Stimulated activated naive CD4-positive, alpha-beta T cell (primary cell): ENCODE measurements around the gene HS3ST5.

ENCODE experiments used
- DNase-seq, 6 experiments: peaks; one replicate each; lab custom pipeline; 2025; lab: John Stamatoyannopoulos, UW

The HS3ST5 gene

GRCh38 chr6:114195027-114195365 is 147.8 kb downstream of the HS3ST5 start:
- no peak for DNase-seq

DNA sequence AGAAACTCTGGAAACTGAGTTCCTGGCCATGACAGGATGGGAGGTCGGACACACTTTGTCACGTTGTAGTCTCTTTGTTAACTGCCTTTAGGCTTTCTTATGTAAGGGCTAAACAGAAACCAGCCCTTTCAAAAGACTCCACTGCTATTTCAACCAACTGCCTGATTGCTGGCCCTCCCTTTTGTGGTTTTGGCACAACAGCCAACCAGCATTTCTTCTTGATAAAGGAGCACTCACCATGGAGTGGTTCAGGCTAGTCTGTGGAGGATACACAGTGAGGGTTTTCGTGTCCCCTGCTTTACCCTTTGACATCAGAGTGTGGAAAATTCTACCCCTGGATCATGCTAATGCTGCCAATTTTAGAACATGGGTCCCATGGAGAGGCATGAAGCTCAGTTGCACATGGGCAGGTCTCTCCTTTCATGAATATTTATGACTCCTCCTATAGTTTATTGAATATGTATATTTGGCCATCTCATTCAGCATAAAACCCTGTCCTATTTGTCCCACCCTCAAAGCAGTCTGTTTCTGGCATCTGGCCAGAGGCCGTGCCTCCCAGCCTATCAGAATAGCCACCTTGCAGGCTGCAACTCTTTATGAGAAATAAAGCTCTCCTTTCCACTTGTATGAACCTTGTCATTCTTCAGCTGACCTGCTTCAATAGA is 148.3 kb downstream of the HS3ST5 start:
- DNase-seq = no peak

DNA sequence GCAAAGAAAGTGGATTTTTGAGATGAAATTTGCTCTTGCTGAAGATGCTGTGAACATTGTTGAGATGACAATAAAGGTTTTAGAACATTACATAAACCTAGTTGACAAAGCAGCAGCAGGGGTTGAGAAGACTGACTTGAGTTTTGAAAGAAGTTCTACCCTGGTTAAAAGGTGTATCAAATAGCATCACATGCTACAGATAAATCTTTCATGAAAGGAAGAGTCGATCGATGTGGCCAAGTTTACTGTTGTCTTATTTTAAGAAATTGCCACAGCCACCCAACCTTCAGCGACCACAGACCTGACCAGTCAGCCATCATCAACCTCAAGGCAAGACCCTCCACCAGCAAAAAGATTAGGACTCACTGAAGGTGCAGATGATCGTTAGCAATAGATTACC is 155.3 kb downstream of the HS3ST5 start:
- DNase-seq = no peak

GRCh38 chr6:114181664-114182063 is 161.2 kb downstream of the HS3ST5 start:
- no peak for DNase-seq

DNA sequence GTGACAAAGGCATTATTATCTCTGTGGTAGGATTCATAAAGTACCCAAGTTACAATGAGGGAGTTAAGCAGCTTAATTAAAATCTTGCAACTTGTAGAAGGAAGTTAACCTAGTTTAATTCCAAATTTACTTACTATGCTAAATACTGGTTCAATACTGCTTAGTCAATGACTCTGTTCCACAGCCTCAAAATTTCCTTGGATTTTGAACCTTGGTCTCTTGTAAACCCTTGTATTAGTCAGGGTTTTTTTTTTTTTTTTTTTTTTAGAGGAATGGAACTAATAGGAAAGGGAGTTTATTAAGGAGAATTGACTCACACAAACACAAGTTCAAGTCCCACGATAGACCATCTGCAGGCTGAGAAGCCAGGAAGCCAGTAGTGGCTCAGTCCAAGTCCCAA is 163.4 kb downstream of the HS3ST5 start:
- no peak for DNase-seq

- no peak for DNase-seq
Measured at GRCh38 chr6:114176726-114177125, 166.1 kb downstream of the HS3ST5 start.

GRCh38 chr6:114172576-114173260 is 170.1 kb downstream of the HS3ST5 start:
- DNase-seq = no peak

- no peak for DNase-seq
Measured at GRCh38 chr6:114171473-114171872, 171.3 kb downstream of the HS3ST5 start.

- no peak for DNase-seq
Measured at GRCh38 chr6:114170958-114171387, 171.8 kb downstream of the HS3ST5 start.

DNA sequence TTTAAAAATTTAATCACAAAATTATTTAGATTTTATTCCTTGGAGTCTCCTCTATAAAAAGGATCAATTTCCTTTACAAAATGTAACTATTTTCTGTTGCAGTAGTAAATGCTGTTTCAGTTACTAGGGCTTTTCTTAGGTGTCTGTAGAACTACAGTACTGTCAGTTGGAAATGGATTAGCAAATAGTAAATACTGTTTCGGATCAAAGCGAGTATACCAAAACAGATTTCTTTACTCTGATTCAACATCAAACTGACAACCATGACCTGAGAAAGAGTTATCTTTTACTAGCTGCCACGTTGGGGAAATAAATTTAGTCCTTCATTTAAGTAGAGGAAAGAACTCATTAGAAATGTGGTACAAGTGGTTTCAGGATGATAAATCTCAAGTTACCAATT is 172.5 kb downstream of the HS3ST5 start:
- DNase-seq = no peak

GRCh38 chr6:114169763-114170162 is 173.1 kb downstream of the HS3ST5 start:
- DNase-seq = no peak

DNA sequence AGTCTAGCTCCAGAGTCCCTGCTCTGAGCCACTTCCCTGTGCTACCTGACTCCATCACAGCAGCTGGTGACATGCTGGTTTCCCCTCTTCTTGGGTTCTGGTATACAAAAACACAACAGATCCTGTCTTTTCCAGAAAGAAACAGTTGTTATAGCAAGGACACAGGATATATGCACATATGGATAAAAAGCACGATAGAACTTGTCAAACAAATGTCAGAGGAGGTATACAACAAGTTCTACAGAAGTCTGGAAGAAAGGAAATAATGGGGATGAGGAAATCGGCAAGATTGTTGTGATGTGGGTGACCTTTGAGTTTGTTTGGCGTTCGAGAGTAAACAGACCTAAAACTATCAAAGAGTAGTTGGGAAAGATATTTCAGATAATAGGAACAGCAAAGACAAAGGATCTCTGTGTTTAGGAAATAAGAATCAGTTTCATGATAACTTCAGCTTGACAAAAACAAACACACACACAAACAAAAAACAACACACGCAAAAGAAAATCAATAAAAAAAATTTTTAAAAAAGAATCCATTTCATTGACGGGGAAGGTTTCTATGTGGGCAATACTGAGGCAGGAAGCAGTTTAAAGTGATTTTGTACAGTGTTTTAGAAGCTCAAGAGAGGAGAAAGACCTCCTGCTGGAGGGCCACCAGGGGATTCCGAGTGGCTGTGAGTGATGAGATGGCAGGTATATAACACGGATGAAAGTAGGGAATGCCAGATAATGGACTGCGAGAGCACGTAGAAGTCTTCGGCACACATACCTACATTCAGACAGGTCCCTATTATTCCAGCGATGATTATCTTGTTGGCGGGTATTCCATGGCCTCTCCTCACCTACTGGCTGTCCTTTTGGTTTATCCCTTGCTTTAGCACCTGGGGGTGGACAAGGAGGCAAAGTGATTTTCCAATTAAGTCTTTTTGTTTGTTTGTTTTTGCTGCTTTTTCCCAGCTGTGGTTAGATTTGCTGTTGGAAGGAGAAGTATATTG is 174.9 kb downstream of the HS3ST5 start:
- DNase-seq = no peak

GRCh38 chr6:114164207-114164606 is 178.6 kb downstream of the HS3ST5 start:
- no peak for DNase-seq

- DNase-seq = no peak
Measured at GRCh38 chr6:114162691-114163347, 180.0 kb downstream of the HS3ST5 start.

GRCh38 chr6:114160881-114161280 is 181.9 kb downstream of the HS3ST5 start:
- no peak for DNase-seq

GRCh38 chr6:114159727-114160126 is 183.1 kb downstream of the HS3ST5 start:
- no peak for DNase-seq

DNA sequence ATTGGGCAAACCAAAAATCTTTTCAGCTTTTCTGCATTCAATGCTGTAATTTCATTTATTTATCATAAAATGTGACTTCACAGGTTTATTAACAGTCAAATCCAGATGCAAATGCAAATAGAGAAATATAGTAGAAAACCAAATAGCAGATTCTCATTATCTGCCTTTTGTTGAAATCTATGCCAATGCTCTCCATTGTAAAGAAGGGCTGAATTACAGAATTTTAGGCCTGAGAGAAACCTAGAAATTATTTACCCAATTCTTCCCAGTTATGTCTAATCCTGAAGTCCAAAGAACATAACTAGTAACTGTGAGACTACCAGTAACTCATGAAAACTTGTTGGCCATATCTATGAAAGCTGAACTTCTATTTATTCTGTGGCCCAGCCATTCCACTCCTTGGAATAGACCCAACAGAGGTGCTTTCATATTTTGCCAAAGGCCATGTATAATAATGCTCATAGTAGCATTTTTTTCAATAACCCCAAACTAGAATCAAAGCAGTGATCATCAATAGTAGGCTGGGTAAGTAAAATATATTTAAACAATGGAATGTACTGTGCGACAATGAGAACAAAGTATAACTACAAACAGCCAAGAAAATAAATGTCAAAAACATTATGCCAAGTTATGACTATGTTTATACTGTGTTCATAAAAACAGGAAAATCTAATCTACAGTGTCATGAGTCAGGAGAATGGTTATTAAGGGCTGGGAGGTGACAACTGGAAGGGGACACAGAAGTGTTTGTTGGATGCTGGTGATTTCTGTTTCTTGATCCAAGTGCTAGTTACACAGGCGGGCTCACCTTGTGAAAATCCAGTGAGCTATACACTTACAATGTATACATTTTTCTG is 183.8 kb downstream of the HS3ST5 start:
- DNase-seq = no peak

DNA sequence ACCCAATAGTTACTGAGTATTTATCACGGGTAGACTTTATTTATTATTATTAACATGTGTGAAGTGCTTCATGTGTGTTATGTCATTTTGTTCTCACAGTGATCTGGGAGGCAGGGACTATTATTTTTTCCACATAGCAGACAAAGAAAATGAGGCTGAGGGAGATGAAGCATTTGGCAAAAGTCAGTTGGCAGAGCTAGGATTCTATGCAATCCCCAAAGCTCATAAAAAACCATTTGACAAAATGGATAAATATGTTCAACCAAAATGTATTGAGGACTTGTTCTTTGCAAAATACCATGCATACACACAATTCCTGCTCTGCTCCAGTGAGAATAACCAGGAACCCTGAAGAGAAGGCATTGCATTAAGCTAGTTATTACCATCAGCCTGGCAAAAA is 184.4 kb downstream of the HS3ST5 start:
- DNase-seq = no peak

DNA sequence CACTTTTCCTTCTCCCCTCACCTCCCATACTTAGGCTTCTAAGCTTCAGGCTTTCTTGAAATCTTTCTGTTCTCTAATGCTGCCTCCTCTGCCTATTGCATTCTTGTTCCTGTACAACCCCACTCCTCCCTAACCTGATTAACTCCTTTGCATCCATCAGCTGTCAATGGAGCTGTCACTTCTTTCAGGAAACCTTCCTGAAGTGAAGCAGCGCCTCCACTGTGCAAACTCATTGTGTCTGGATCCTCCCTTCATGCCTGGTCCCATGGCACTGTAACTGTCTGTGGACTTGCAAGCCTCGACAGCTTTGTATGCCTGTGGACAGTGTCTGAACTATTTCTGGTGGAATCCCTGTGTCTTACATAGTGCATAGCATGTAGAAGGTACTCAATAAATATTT is 185.0 kb downstream of the HS3ST5 start:
- no peak for DNase-seq

- DNase-seq = no peak
Measured at GRCh38 chr6:114155763-114156162, 187.1 kb downstream of the HS3ST5 start.

GRCh38 chr6:114154812-114155211 is 188.0 kb downstream of the HS3ST5 start:
- DNase-seq = no peak
